Measurements from ENCODE around the gene LGALS14.
"Not testable (repeated sequence)": the region's sequence is repeated elsewhere in the genome, so short reads cannot be mapped to it uniquely, and the experiment has no call there.

Gene LGALS14, protein sequence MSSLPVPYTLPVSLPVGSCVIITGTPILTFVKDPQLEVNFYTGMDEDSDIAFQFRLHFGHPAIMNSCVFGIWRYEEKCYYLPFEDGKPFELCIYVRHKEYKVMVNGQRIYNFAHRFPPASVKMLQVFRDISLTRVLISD

DNA sequence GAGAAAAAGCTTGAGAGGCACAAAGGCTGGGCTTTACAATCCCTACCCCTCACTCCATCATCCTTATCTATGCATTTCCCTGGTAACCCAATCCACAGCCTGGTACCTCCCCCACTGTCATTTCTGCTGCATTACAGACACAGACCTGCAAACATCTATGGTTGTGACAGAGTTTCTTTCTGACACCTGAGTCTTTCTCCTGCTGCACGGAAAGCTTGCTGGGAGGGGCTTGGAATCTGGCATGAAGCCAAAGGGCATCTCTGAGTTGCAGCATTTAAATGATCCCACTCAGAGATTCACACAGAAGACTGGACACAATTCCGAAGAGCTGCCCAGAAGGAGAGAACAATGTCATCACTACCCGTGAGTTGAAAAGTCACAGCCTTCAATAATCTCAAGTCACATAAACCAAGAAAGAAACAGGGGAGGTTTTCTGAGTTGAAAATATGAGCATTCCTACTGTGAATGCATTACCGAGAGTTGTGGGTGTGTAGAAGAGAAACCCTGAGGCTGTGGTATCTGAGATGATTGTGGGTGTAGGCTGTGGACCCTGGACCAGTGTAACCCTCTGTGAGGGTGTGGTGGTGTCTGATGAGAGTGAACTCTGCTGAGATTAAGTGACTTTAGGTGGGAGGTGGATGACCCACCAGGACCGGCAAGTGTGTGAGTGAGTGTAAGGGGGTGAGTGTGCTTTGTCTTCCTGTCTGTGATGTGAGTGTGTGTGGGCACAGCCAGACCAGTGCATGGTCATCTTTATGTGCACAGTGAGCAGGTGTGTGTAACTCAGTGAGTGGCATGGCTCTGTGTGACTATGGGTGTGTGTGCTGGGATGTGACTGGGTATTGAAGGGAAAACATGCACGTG, at the start of gene LGALS14:
TSS of gene LGALS14 (plus strand) at position 301 of the 864 bp plus-strand sequence. CDS start at position 349, 48 bp downstream.
- no peak for DNase-seq

DNA sequence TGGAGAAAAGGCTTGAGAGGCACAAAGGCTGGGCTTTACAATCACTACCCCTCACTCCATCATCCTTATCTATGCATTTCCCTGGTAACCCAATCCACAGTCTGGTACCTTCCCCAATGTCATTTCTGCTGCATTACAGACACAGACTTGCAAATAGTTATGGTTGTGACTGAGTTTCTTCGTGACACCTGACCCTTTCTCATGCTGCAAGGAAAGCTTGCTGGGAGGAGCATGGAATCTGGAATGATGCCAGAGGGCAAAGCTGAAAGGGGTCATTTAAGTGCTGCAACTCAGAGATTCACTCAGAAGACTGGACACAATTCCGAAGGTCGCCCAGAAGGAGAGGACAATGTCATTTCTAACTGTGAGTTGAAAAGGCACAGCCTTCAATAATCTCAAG, 48.7 kb upstream of the LGALS14 start, which contains the start of gene LGALS16:
TSS of gene LGALS16 (plus strand) at position 301 of the 400 bp plus-strand sequence. CDS start at position 350, 49 bp downstream.
- no peak for DNase-seq

DNA sequence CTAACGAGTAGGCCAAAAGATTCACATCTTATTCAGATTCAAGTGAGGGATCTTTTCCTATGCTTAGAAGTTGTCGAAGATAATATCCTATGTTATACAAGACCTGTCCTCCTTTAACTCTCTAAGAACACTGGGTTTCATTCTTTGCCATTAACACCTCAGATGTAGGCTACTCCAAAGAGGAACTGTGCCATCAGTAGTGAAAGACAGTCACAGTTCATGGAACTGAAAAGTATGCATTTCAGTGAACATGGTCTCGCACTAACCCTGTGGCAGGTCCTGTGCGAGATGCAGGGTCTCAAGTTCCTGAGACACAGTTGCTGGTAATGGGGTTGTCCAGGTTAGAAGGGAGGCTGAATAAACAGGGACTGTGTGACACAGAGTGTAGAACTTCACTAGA, 44.5 kb upstream of the LGALS14 start:
- no peak for DNase-seq

DNA sequence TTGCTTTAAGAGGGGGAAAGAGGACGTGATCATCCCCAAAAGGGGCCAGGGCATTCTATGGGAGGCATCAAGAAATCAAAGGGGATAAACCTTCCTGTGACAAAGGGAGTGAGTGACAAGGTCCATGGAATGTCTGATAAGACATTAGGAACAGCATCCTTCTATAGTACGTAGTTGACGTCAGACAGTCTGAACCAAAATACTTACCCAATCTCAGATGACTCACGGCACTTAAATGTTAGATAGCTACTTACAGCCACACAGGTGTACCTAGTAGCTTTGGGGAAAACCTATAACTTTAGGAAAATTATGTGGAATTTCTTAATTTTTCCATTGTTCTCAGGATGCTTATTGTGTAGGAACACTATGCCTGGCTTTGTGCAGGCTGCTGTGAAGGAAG, 43.6 kb upstream of the LGALS14 start:
- DNase-seq = no peak

DNA sequence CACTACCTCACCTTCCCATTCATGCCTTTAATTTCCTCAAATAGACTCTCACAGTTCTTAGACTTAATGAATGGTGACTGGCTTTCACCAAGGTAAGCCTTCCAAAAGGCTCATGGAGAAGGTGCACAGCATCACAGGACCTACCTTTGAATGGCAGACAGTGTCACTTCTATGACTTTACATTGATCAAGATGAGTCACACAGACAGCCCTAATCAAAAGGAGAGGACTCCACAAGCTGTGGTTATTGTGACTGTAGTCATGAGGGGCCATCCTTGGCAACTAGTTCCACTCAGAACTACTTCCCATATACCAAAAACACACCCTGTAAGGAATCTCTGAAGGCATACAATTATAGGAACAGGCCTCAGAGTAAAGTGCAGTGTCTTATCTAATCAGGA, 42.7 kb upstream of the LGALS14 start:
- no peak for DNase-seq

DNA sequence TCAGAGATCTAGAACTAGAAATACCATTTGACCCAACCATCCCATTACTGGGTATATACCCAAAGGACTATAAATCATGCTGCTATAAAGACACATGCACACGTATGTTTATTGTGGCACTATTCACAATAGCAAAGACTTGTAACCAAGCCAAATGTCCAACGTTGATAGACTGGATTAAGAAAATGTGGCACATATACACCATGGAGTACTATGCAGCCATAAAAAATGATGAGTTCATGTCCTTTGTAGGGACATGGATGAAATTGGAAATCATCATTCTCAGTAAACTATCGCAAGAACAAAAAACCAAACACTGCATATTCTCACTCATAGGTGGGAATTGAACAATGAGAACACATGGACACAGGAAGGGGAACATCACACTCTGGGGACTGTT, 34.4 kb upstream of the LGALS14 start:
- DNase-seq = not testable (repeated sequence)

DNA sequence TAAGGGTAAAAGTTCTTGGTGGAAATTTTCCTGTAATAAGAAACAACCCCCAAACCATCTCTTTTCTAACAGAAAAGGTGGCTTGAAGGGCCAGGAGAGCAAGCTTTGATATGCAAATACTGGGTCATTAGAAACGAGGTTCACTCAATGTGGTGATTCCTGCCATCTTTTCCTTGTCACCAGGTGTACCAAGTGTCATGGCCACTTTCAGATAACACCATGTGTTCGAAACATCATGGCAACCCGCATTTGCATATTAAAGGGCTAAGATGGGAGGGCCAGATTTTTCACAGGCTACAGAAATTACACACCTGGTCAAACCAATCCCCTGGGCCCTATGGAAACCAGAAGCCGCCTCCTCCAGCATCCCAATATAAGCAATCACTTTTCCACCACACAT, 33.3 kb upstream of the LGALS14 start:
- DNase-seq = no peak

DNA sequence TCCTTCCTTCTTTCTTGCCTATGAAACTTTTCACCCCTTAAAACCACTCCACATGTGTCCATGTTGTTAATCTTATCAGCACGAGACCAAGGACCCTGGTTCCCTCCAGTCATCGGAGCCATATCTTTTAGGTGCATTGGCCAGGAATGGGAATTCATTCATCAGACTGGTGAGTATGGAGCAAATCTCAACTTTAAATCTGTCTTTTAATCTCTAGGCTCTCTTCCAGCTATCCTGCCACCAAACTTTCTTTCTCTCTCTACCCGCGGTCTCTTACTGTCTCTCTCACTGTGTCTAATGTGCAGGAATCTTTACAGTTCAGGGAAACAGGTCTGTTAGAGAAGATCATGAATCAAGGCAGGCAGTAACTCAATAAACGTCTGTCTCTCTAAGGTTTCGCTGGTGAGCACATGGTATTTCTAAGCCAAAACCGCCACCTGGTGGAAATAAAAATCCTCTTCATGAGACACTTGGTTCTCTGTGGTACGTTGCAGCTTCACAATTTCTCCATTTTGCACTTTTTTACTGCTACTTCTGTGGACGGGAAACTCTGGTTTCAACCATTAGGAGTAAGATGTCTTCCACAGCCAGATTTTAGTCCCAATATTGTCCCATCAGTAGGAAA, 32.4 kb upstream of the LGALS14 start:
- peak; percentile 18 for DNase-seq

DNA sequence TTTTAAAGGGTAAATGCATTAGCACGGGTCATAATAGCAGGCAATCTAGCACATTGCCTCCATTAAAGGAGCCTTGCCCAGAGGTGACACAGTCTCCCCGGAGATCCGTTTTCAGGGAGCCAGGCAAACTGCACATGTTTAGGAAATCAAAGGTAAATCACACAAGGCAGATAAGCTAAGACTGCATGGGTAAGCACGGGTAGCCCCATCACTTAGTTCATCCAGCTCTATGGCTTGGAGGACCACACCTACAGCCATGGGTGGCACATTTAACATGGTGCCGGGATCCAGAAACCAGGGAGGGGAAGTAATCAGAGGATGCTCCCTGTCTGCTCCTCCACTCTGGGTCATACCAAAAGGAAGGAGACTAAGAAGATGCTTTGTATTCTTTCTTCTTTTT, 31.8 kb upstream of the LGALS14 start:
- no peak for DNase-seq

DNA sequence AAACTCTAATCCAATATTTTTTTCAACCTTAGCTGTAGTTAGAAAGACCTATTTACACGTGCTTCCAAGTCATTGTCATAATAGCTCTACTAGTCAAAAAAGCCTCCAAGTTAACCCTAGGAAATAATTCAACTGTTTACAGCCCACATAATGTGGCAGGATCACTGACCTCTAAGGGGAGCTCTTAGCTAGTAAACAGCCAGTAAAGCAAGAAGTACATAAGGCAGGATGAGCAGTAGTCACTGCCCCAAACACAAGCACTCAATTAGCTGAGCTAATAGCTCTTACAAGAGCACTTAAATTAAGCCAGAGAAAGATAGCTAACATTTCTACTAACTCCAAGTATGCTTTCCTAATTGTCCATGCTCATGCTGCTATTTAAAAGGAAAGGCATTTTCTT, 30.4 kb upstream of the LGALS14 start:
- not testable (repeated sequence) for DNase-seq

DNA sequence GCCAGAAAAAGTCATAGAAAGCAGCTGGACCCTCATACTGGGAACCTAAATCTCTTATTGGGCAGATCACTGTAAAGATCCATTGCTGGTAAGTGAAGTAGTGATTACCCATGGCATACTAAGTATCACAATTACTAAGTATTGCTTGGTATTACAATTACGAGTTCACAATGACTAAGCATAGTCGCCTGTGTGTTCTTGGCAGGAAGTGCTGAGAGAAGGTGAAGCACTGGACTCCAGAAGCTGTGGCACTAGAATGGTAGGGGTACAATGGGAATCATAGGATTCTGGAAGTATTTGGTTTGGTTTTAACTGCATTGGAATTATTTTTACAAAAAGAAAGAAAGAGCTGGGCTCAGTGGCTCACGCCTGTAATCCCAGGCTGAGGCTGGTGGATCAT, 28.3 kb upstream of the LGALS14 start:
- no peak for DNase-seq

DNA sequence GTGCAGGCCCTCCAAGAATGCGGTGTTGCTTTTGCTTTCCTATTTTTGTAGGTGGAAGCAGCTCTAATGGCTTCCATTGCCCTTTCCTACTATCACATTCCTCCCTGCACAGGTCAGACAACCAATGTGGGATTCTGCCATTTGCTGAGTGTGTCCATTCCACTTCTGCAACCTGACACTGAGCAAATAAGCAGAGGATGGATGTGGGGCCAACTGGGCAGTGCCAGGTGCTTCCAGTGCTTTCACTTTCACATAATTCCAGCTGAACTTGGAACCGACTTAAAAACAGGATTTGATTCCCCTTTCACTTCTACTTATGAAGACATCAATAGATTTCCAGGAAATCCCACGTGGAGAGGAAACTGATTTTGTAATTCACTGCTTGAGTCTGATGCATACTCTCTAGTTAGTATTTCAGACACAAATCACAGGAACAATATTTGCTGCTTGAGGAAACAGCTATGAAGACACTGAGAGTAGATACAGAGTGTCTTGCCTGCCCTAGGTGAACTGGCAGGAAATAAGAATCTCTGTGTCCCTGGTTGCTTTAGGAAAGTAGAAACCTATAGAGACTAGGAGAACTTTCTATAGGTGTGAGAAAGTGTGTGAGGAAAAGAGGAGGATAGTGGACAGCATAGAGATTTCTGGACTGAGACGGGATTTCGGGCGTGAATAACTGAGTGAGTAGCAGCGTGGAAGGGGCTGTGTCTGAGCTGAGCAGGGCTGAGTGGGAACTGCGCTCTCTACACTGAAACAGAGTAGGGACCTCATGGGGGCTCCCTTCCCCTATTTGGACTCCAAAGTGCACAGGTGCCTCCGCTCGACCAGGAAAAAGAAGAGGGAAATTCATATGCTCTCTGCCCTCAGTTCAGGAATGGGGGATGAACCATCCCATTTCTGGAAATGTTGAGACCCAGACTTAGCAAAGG, 26.1 kb upstream of the LGALS14 start:
- DNase-seq = no peak

DNA sequence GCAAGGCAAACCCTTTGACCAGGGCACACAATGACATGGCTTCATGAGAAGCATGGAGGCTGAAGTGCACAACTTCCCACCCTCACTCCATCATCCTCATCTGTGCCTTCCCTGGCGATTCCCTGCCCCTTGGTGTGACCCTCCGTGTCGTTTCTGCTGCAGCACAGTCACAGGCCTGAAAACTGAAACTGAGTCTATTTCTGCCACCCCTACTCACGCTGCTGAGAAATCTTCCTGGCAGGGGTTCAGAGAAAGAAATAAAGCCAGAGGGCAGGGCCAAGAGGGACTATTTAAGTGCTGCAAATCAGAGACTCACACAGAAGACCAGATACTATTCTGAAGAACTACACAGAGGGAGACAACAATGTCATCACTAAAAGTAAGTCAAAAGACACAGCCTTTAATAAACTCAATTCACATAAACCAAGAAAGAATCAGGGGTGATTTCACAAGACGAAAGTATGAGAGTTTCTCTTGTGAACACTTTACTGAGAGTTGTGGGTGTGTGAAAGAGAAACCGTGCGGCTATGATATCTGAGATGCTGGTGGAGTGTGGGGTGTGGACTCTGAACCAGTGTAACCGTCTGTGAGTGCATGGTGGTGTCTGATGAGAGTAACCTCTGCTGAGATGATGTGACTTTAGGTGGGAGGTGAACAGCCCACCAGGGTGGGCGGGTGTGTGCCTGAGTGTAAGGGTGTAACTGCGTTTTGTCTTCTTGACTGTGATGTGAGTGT, 25.1 kb upstream of the LGALS14 start:
- no peak for DNase-seq

DNA sequence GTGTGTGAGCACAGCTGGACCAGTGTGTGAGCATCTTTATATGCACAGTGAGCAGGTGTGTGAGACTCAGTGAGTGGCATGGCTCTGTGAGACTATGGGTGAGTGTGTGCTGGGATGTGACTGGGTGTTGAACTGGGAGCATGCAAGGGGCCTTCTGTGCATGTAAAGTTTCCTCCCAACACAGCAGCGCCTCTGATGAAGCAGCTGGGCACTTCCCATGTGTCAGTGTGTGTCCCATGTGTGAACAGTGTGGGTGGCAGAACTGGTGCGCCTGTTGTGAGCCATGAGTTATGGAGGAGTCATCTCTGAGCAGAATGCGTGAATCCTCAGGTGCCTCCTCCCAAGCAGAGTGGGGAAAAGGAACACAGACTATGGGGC, 24.5 kb upstream of the LGALS14 start:
- no peak for DNase-seq

DNA sequence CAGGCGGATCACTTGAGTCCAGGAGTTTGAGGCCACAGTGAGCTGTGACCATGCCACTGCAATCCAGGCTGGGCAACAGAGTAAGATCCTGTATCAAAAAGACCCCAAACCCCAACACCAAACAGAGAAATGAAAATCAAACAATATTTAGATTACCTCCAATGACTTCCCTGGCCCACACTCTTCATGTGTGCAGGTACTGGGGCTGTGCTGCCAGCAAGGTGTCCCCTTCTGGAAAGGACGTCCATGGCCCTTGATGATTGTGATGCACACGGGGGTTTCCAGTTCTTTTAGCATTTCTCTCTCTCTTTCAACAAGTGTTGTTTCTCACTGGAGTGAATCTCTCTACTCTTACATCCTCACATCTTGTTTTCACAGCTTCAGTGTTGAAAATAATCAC, 23.7 kb upstream of the LGALS14 start:
- DNase-seq = no peak

DNA sequence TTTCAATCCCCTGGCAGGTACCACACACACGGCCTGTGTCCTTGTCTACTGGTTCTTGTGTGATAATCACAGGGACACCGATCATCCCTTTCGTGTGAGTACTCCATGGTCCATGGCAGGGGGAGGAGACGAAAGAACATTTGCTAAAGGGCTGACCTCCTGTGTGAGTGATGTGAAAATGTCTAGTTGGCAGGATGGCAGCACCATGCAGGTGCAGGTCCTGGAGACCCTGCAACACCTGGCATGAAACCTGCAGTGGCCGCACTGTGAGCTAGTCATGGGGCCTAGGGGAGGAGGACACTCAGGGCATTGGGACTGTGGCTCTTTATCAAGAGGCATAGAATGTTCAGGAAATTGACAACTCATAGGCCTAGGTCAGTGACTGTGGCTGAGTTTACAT, 22.9 kb upstream of the LGALS14 start:
- no peak for DNase-seq

DNA sequence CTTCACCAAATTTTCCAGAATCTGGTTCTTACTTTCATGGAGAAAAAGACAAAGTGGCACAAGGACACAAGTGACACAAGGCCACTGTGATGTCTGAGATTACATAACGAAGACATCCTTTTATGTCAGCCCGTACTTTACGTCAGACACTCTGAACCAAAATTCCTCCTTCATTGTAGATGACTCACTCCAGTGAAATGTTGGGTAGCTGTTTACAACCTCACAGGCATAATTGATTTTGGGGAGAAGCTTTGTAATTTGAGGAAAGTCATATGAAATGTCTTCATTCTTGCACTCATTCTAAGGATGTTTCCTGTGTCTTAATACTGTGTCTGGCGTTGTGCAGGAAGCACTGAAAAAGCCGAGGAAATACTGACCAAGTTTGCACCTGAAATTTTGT, 20.0 kb upstream of the LGALS14 start:
- no peak for DNase-seq

DNA sequence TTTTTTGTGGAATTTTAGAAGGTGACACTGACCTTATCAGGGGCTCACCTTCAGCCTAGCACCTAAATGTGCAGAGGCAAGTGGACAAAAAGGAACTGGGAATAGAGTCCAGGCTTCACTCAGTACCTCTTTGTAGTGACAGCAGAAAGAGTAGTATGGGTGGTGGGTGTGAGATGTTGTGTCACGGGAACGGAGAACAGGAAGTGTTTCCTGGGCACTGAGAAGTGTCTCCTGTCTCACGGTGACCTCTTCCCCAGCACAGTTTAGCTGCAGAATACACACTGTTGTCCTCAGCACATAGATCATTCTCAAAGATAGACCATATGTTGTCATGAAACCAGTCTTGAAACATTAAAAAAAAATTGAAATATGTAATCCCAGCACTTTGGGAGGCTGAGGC, 17.5 kb upstream of the LGALS14 start:
- DNase-seq = no peak

DNA sequence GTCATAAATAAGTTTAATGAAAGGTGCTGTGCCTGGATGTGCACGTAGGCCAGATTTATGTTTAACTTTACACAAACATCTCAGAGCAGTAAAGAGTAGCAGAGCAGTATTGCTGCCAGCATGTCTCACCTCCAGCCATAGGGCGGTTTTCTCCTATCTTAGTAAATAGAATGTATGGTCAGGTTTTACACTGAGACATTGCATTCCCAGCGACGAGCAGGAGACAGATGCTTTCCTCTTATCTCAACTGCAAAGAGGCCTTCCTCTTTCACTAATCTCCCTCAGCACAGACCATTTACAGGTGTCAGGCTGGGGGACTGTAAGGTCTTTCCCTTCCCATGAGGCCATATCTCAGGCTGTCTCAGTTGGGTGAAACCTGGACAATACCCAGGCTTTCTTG, 15.6 kb upstream of the LGALS14 start:
- DNase-seq = not testable (repeated sequence)

DNA sequence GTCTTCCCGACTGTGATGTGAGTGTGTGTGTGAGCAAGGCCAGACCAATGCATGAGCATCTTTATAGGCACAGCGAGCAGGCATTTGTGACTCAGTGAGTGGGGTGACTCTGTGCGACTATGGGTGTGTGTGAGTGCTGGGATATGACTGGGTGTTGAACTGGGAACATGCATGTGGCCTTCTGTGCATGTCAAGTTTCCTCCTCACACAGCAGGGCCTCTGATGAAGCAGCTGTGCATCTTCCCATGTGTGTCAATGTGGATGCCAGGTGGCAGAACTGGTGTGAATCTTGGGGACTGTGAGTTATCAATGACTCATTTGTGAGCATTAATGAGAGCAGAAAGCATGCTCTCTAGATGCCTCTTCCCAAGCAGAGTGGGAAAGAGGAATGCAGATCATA, 12.1 kb upstream of the LGALS14 start:
- no peak for DNase-seq

DNA sequence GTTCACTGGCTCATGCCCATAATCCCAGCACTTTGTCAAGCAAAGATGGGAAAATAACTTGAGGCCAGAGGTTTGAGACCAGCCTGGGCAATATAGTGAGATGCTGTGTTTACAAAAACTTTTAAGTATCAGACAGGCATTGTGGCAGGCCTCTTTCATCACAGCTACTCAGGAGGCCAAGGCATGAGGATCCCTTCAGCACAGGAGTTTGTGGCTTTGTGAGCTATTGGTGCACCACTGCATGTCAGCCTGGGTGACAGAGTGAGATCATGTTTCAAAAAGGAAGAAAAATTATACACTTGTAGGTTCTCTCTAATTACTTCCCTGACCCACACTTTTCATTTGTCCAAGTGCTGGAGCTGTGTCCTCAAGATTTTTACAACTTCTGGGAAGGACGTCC, 11.5 kb upstream of the LGALS14 start:
- DNase-seq = no peak

DNA sequence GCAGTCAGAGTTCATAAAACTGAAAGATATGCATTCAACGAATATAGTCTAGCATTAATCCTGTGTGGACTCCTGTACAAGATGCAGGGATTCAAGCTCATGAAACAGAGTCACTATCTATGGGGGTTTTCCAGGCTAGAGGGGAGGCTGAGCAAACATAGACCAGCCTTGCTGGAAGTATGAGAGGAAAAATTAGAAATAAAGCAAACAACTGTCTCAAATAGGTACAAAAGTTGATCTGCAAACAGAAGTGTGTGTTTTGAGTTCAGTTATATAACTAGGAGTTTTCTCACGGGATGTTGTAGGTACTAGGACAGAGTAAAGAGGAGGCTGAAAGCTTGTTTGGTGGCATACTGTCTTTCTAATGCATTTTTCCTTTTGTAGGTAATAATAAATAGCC, 8.5 kb upstream of the LGALS14 start:
- DNase-seq = no peak
